K562 (cell line): ENCODE data around the gene PRKCE. TPM values are rescaled to one million over a fixed set of nuclear protein-coding genes. Genes with fewer than 3 reads are reported as not detected.

Experiments
- ATAC-seq: fragments of 200-7000 bp; cut with Tn5 transposase; 3 replicates; pipeline ENCODE4 v1.9.1; 2020; ENCODE audit warnings: moderate library complexity
- BruUV-seq: library from RNA; stranded (reverse); fragments of 400-500 nt; replicated peaks from 2 replicates; lab custom pipeline; 2021; lab: Mats Ljungman, UMichigan
- CTCF ChIA-PET: fragments of 300-600 bp; formaldehyde crosslinking; extraction: SDS; loops from one replicate; lab custom pipeline; 2021; ENCODE audit warnings: low intra/inter-chr PET ratio; lab: Yijun Ruan, JAX
- POLR2A ChIA-PET: fragments of 300-600, 350-650 bp; sonication (Branson Sonifier 250); formaldehyde crosslinking; extraction: SDS; loops from one replicate; lab custom pipeline; 2021; ENCODE audit warnings: antibody characterized with exemption, inconsistent platforms; lab: Yijun Ruan, JAX
- DNase-seq, 4 experiments: peaks; one replicate each; pipeline versions ENCODE4 v3.0.0 to v3.0.0-alpha.2; 2011 to 2018; ENCODE audit warnings: low spot score in 3 of 4, mixed read lengths in 3 of 4; ENCODE audit errors: extremely low read depth in 1 of 4
- FAIRE-seq: peaks from 2 replicates; lab custom pipeline; 2011; peaks lifted over from hg19 to GRCh38; lab: Jason Lieb, UNC
- H2AFZ ChIP-seq: 2 replicates; pipeline ENCODE4 v1.6.0; 2011; ENCODE audit warnings: low read depth, low read length, control low read depth, inconsistent platforms
- H3K27ac ChIP-seq: fragments of 200-600 bp; 3 replicates; pipeline ENCODE4 v1.8.0; 2011; ENCODE audit warnings: low read depth, mild to moderate bottlenecking, control low read depth, inconsistent platforms, low read length, moderate library complexity, mixed read lengths; ENCODE audit errors: extremely low read depth
- H3K27me3 ChIP-seq, 2 experiments: fragments of 300-600 bp in 1 of 2; 2 replicates in 1 of 2; 3 replicates in 1 of 2; pipeline versions ENCODE4 v1.6.0 to v1.8.0; 2011; ENCODE audit warnings: inconsistent platforms in 2 of 2, low read length in 2 of 2, mild to moderate bottlenecking in 1 of 2, mixed read lengths in 1 of 2, moderate library complexity in 1 of 2; ENCODE audit not compliant: control insufficient read depth in 2 of 2, insufficient read depth in 2 of 2
- H3K36me3 ChIP-seq: fragments of 300-600 bp; 3 replicates; pipeline ENCODE4 v1.8.0; 2011; ENCODE audit warnings: mild to moderate bottlenecking, low read length, inconsistent platforms; ENCODE audit not compliant: control insufficient read depth, insufficient read depth
- H3K4me1 ChIP-seq, 2 experiments: fragments of 200-600 bp in 1 of 2; replicated peaks in 1 of 2; 2 replicates in 1 of 2; 3 replicates in 1 of 2; pipeline versions ENCODE4 v1.5.1 to v1.8.0; 2011; ENCODE audit warnings: inconsistent platforms in 2 of 2, low read length in 2 of 2, mild to moderate bottlenecking in 1 of 2, mixed read lengths in 1 of 2, moderate library complexity in 1 of 2; ENCODE audit not compliant: control insufficient read depth in 2 of 2, insufficient read depth in 2 of 2
- H3K4me2 ChIP-seq: 2 replicates; pipeline ENCODE4 v1.6.1; 2011; ENCODE audit warnings: low read length, control low read depth, inconsistent platforms, mixed read lengths; ENCODE audit not compliant: insufficient read depth
- H3K4me3 ChIP-seq: fragments of 200-600 bp; sonication (generic), shearing (Covaris generic); 2 replicates; pipeline ENCODE4 v1.5.1; 2016; ENCODE audit warnings: control low read depth, inconsistent platforms
- H3K79me2 ChIP-seq: fragments of 200-600 bp; 3 replicates; pipeline ENCODE4 v1.8.0; 2011; ENCODE audit warnings: low read length, inconsistent platforms; ENCODE audit not compliant: control insufficient read depth, insufficient read depth
- H3K9ac ChIP-seq, 2 experiments: 2 replicates each; pipeline versions ENCODE4 v1.6.0 to v1.6.1; 2011; ENCODE audit warnings: low read depth in 2 of 2, low read length in 2 of 2, control low read depth in 1 of 2, inconsistent platforms in 1 of 2, mild to moderate bottlenecking in 1 of 2, mixed read lengths in 1 of 2; ENCODE audit not compliant: insufficient read depth in 1 of 2
- H3K9me1 ChIP-seq: one replicate; pipeline ENCODE4 v1.6.0; 2011; ENCODE audit warnings: inconsistent platforms, mild to moderate bottlenecking, low read length, moderate library complexity; ENCODE audit not compliant: control insufficient read depth, insufficient read depth
- H3K9me3 ChIP-seq: replicated peaks from 2 replicates; pipeline ENCODE4 v1.5.1; 2011; ENCODE audit warnings: low read depth, low read length, inconsistent platforms; ENCODE audit not compliant: control insufficient read depth, insufficient read depth
- H4K20me1 ChIP-seq: replicated peaks from 2 replicates; pipeline ENCODE4 v1.6.1; 2011; ENCODE audit warnings: low read length, inconsistent platforms, mixed read lengths; ENCODE audit not compliant: control insufficient read depth, insufficient read depth
- CREB1 ChIP-seq, 2 experiments: sonication (generic) in 1 of 2; formaldehyde crosslinking in 1 of 2; IDR thresholded peaks; 2 replicates each; pipeline versions ENCODE4 v1.6.1 to v1.8.0; 2012 to 2022; ENCODE audit warnings: inconsistent platforms in 1 of 2, mild to moderate bottlenecking in 1 of 2, missing genetic modification reagents in 1 of 2, moderate library complexity in 1 of 2
- FOXM1 ChIP-seq, 2 experiments: fragments of 450-650 bp in 1 of 2; sonication (generic) in 1 of 2; formaldehyde crosslinking in 1 of 2; IDR thresholded peaks; 2 replicates each; pipeline versions ENCODE4 v1.6.1 to v1.9.0; 2017 to 2022; ENCODE audit warnings: low read depth in 2 of 2, mild to moderate bottlenecking in 2 of 2, missing genetic modification reagents in 1 of 2, moderate library complexity in 1 of 2
- HDGF ChIP-seq: fragments of 450-650 bp; IDR thresholded peaks from 2 replicates; pipeline ENCODE4 v1.6.1; 2016
- HNRNPK ChIP-seq: fragments of 200-400 bp; formaldehyde crosslinking; IDR thresholded peaks from one replicate; pipeline ENCODE4 v1.6.1; 2018; ENCODE audit warnings: mild to moderate bottlenecking, low read depth, low read length; ENCODE audit not compliant: poor library complexity, severe bottlenecking
- MAZ ChIP-seq, 2 experiments: fragments of 450-650 bp in 1 of 2; sonication (generic) in 1 of 2; formaldehyde crosslinking; IDR thresholded peaks in 1 of 2; conservative IDR thresholded peaks in 1 of 2; 2 replicates each; pipeline versions ENCODE4 v1.4.0 to v1.5.0; 2020; ENCODE audit warnings: mild to moderate bottlenecking in 1 of 2, missing genetic modification reagents in 1 of 2
- TCF3 ChIP-seq: sonication (generic); formaldehyde crosslinking; IDR thresholded peaks from 2 replicates; pipeline ENCODE4 v1.4.0; 2020; ENCODE audit warnings: mild to moderate bottlenecking, missing genetic modification reagents
- U2AF2 ChIP-seq: fragments of 200-400 bp; formaldehyde crosslinking; optimal IDR thresholded peaks from 2 replicates; pipeline ENCODE3; 2017; ENCODE audit warnings: low read depth, mild to moderate bottlenecking, low read length
- WGBS: fragments of 100-300 bp; shearing (Covaris generic); methylation state at CpG from one replicate; pipeline ENCODE4 v1.1.6; 2016; ENCODE audit warnings: low coverage, mixed read lengths; ENCODE audit not compliant: insufficient coverage; ENCODE audit errors: missing lambda C conversion rate; 5-methylcytosine and 5-hydroxymethylcytosine counted together
- in situ Hi-C: fragments of 300-500 bp; cut with MboI; formaldehyde crosslinking; loops from 4 replicates; pipeline ENCODE4 v1.15.0; 2018; ENCODE audit warnings: inconsistent platforms, mixed read lengths
- intact Hi-C: fragments of 100-400 bp; cut with micrococcal nuclease; formaldehyde crosslinking; loops from 2 replicates; pipeline ENCODE4 v1.14.2; 2022
- polyA plus RNA-seq, 8 experiments: library from polyadenylated mRNA; depleted of rRNA in 4 of 8; stranded (reverse) in 5 of 8; unstranded in 3 of 8; fragments of >200 nt; fragmentation: Nextera tagmentation in 2 of 8; fragmentation: Illumina TruSeq in 1 of 8; extraction: Ambion mirVana in 2 of 8; extraction: Trizol in 1 of 8; gene quantifications; 2 replicates each; pipeline versions ENCODE4 v1.2.1 to v1.2.3, GENCODE V29; 2011 to 2014; ENCODE audit warnings: inconsistent platforms in 1 of 8, missing spikeins in 1 of 8
- total RNA-seq, 7 experiments: library from RNA; depleted of rRNA in 6 of 7; stranded (reverse); fragments of >200 nt in 6 of 7; fragmentation: Illumina TruSeq in 2 of 7; extraction: Trizol in 2 of 7; gene quantifications; 2 replicates each; pipeline versions ENCODE4 v1.2.1 to v1.2.3, GENCODE V29; 2011 to 2021; ENCODE audit warnings: low replicate concordance in 1 of 7

Gene PRKCE
- total and polyA plus RNA-seq, 9 of the 15 experiments (the other 6 are each of a cell fraction or from before 2014, with no cell fraction given): 0.06 to 1.0 (median 0.22) TPM; not detected in 1

- Histone ChIP-seq H3K27me3 (peaks cover 12 to 41% of the 10 kb centered on the region in 2 experiments; a peak in 4 of 5 replicates), H3K9me1 (no peaks in the 10 kb centered on the region), H3K36me3 (no peaks in the 10 kb centered on the region), H3K4me2 (no peak overlapping the region), H4K20me1 (no peaks in the 10 kb centered on the region), H3K9me3 (no peaks in the 10 kb centered on the region), H2AFZ (no peak overlapping the region), H3K27ac (no peak overlapping the region), H3K79me2 (no peaks in the 10 kb centered on the region), H3K9ac (no peak overlapping the region), H3K4me3 (no peak overlapping the region), H3K4me1 (peaks cover 0 to 10% of the 10 kb centered on the region in 2 experiments; a peak in 2 of 5 replicates)
- no TSS peak for BruUV-seq
- WGBS: 4% methylated on average over 3 of the region's 3 CpGs
- in situ Hi-C loops: no loop called here
- no peak for DNase-seq
- no peak for ATAC-seq
- ChIA-PET CTCF (interaction anchor here (1.7 kb wide), 1 partner anchor 193 kb away, joined by 3 read pairs; no protein-coding TSS in a partner anchor), POLR2A (no interaction called here)
- FAIRE-seq: no peak
- intact Hi-C loops: loop anchor here (10.0 kb wide), 1 partner anchor 192 kb away; no protein-coding TSS in a partner anchor
- TF ChIP-seq TCF3 (CRISPR knock-in tag): no peak
- no peak for TF ChIP-seq CREB1 (IDR thresholded peaks at IDR 0.05)
- TF ChIP-seq CREB1 (CRISPR knock-in tag; IDR thresholded peaks at IDR 0.05): no peak
- TF ChIP-seq HDGF: no peak
- no peak for TF ChIP-seq FOXM1 (IDR thresholded peaks at IDR 0.05; ENCODE audit: low read depth)
- no peak for TF ChIP-seq FOXM1 (CRISPR knock-in tag; IDR thresholded peaks at IDR 0.05; ENCODE audit: low read depth)
- TF ChIP-seq U2AF2: no peak
- TF ChIP-seq HNRNPK: no peak
- TF ChIP-seq MAZ (CRISPR knock-in tag; conservative IDR thresholded peaks at IDR 0.05 in 1 of 2, IDR thresholded peaks at IDR 0.05 in 1 of 2): no peak
Measured at GRCh38 chr2:45836740-45837139, 185.3 kb downstream of the PRKCE start.
